HEK293T (cell line): ENCODE results near the gene PARP8.

ENCODE experiments used
- CTCF ChIA-PET: fragments of 350-600 bp; formaldehyde crosslinking; extraction: SDS; loops from one replicate; lab custom pipeline; 2021; ENCODE audit warnings: antibody characterized with exemption, inconsistent platforms; lab: Yijun Ruan, JAX
- POLR2A ChIA-PET: fragments of 350-600 bp; formaldehyde crosslinking; extraction: SDS; loops from one replicate; lab custom pipeline; 2020; ENCODE audit warnings: antibody characterized with exemption, inconsistent platforms; lab: Yijun Ruan, JAX
- DNase-seq: peaks from one replicate; pipeline ENCODE4 v3.0.0; 2012; ENCODE audit warnings: mixed read lengths; ENCODE audit errors: extremely low spot score
- ARNT ChIP-seq: fragments of 450-650 bp; IDR thresholded peaks from 2 replicates; pipeline ENCODE4 v1.6.1; 2017; ENCODE audit warnings: mild to moderate bottlenecking
- BHLHE40 ChIP-seq: fragments of 450-650 bp; IDR thresholded peaks from 2 replicates; pipeline ENCODE4 v1.6.1; 2016; ENCODE audit warnings: mild to moderate bottlenecking, moderate library complexity, borderline replicate concordance
- CTBP1 ChIP-seq: fragments of 450-650 bp; IDR thresholded peaks from 2 replicates; pipeline ENCODE4 v1.6.1; 2016; ENCODE audit warnings: borderline replicate concordance
- ELF4 ChIP-seq: fragments of 450-650 bp; IDR thresholded peaks from 2 replicates; pipeline ENCODE4 v1.6.1; 2017; ENCODE audit warnings: antibody characterized with exemption
- FOXA1 ChIP-seq: fragments of 450-650 bp; IDR thresholded peaks from 2 replicates; pipeline ENCODE4 v1.6.1; 2016; ENCODE audit warnings: mild to moderate bottlenecking
- FOXK2 ChIP-seq: fragments of 450-650 bp; IDR thresholded peaks from 2 replicates; pipeline ENCODE4 v1.6.1; 2016; ENCODE audit warnings: mild to moderate bottlenecking
- FOXM1 ChIP-seq: fragments of 450-650 bp; IDR thresholded peaks from 2 replicates; pipeline ENCODE4 v1.6.1; 2017; ENCODE audit warnings: mild to moderate bottlenecking, borderline replicate concordance
- HDGF ChIP-seq: fragments of 450-650 bp; IDR thresholded peaks from 2 replicates; pipeline ENCODE4 v1.6.1; 2017; ENCODE audit warnings: antibody characterized with exemption, borderline replicate concordance
- L3MBTL2 ChIP-seq: fragments of 450-650 bp; conservative IDR thresholded peaks from 2 replicates; pipeline ENCODE4 v1.6.1; 2016; ENCODE audit warnings: mild to moderate bottlenecking
- LEF1 ChIP-seq: fragments of 450-650 bp; IDR thresholded peaks from 2 replicates; pipeline ENCODE4 v1.6.1; 2017; ENCODE audit warnings: mild to moderate bottlenecking, borderline replicate concordance
- NFRKB ChIP-seq: fragments of 450-650 bp; IDR thresholded peaks from 2 replicates; pipeline ENCODE4 v1.6.1; 2016; ENCODE audit warnings: mild to moderate bottlenecking, moderate library complexity
- SP1 ChIP-seq: fragments of 450-650 bp; IDR thresholded peaks from 2 replicates; pipeline ENCODE4 v1.6.1; 2017
- SUZ12 ChIP-seq: fragments of 450-650 bp; IDR thresholded peaks from 2 replicates; pipeline ENCODE4 v1.6.1; 2016; ENCODE audit warnings: mild to moderate bottlenecking
- TARDBP ChIP-seq: fragments of 450-650 bp; IDR thresholded peaks from 2 replicates; pipeline ENCODE4 v1.6.1; 2016
- ZNF384 ChIP-seq: fragments of 450-650 bp; IDR thresholded peaks from 2 replicates; pipeline ENCODE4 v1.6.1; 2016
- TF ChIP-seq, protein P1 (sequence below): fragments of 450-650 bp; IDR thresholded peaks from 2 replicates; pipeline ENCODE4 v1.6.1; 2016

Gene PARP8

DNA sequence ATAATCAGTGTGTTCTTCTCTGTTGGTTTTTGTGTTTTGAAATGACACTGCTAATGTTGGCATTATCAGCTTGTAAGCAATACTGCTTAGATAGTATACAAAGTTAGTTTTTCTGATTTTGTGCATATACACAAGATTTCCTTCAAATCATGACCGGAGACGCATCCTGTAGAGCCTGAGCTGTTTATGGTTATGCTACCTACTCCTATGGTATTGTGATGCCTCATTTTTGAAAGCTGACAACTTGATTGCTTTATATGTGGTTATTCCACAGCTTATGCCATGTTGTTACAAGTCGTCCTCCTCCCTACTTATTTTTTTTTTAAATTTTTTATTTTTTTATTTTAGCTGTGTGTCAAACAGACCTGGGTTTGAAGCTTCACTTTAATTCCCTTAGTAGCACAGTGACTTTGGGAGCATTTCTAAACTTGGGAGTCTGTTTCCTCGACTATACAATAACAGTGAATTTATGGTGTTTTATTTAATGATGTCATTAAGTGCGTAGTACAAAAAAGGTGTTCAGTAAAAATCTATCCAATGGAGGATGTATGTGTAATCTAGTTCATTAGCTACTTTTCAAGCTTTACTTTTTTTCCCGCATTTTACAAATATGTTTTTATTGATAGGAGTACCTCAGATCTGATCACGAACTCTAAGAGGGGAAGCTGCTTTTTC, 59.5 kb downstream of the PARP8 start:
- ChIA-PET CTCF (no interaction called here), POLR2A (no interaction called here)
- TF ChIP-seq L3MBTL2 (no peak), FOXM1 (no peak), LEF1 (no peak), ARNT (no peak), FOXA1 (no peak), HDGF (no peak), FOXK2 (no peak), ELF4 (no peak), CTBP1 (no peak), SUZ12 (no peak), TARDBP (no peak), SP1 (no peak), BHLHE40 (no peak), ZNF384 (no peak), NFRKB (no peak)
- TF ChIP-seq, protein P1, sequence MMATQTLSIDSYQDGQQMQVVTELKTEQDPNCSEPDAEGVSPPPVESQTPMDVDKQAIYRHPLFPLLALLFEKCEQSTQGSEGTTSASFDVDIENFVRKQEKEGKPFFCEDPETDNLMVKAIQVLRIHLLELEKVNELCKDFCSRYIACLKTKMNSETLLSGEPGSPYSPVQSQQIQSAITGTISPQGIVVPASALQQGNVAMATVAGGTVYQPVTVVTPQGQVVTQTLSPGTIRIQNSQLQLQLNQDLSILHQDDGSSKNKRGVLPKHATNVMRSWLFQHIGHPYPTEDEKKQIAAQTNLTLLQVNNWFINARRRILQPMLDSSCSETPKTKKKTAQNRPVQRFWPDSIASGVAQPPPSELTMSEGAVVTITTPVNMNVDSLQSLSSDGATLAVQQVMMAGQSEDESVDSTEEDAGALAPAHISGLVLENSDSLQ = no peak
- no peak for DNase-seq

DNA sequence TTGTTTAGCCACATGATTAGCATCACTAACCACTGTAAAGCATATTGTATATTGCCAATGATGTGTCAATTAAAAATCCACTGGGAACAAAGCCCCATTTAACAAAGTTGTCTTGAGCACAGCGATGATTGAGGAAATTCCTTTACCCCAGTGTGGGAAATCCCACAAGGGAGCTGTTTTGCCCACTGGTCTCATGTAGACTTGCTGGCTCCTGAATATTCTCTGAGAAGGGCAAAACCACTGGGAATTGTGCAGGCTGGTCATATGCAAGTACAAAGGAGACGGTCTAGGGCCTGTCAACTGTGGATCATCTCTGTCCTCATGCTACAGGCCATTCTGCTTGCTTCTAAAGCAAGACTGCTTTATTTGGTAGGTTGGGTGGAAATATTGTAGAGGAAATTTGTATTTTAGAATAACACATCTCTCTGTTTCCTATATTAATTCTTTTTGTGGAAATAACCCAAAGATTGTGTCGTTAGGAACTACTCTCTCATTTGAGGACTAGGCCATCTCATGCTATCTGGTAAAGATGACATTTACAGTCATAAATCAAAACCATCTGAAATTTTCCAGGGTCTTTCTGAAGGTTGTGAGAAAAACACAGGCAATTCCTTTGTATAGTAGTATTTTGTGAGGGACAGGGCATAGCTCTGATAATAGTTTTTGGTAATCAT, 60.2 kb downstream of the PARP8 start:
- POLR2A ChIA-PET = no interaction called here
- TF ChIP-seq FOXK2 (no peak), NFRKB (no peak), SUZ12 (no peak)

DNA sequence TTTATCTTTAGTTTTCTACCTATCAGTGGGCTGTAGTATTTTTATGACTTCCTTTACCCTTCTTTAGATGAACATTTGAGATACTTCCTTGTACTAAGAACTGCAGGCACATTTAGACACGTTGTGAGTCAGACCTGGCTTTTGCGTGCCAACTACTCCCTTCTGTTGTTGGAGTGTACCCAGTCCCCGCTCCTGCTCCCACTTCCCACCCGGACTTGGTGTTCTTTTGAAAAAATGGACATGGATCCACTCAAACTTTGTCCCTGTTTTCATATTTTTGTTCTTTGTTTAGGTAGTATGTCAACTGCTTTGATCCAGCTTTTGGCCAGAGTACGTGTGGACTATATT, 60.7 kb downstream of the PARP8 start:
- TF ChIP-seq ZNF384 (no peak), FOXK2 (no peak), CTBP1 (no peak), SP1 (no peak), HDGF (no peak), NFRKB (no peak), L3MBTL2 (no peak), ARNT (no peak), BHLHE40 (no peak), TARDBP (no peak), LEF1 (no peak), FOXM1 (no peak)
- TF ChIP-seq, protein P1 = no peak
- no peak for DNase-seq
- POLR2A ChIA-PET = no interaction called here
- CTCF ChIA-PET = no interaction called here

More for the DNA sequence above, 60.2 kb downstream of the PARP8 start:
- CTCF ChIA-PET = no interaction called here
- DNase-seq = no peak

DNA sequence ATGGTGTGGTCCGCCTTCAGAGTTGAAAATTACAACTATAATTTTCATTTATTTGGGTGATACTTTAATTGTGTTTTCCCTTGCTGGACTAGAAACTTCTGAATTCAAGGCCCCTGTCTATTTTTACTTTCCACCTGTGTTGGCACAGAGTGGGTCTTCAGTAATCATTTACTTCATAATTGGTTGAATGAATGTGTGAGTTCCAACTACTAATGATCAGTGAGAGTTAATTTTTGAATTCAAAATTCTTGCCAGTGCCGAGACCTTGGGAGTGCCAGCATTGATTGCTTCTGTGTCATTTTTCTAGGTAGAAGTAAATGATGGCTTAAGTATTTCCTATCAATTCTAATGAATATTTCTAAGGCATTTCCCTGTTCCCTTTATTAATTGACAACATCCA, 61.4 kb downstream of the PARP8 start:
- POLR2A ChIA-PET = no interaction called here
- TF ChIP-seq TARDBP (no peak), SUZ12 (no peak), BHLHE40 (no peak)
- no peak for DNase-seq
- CTCF ChIA-PET = no interaction called here

DNA sequence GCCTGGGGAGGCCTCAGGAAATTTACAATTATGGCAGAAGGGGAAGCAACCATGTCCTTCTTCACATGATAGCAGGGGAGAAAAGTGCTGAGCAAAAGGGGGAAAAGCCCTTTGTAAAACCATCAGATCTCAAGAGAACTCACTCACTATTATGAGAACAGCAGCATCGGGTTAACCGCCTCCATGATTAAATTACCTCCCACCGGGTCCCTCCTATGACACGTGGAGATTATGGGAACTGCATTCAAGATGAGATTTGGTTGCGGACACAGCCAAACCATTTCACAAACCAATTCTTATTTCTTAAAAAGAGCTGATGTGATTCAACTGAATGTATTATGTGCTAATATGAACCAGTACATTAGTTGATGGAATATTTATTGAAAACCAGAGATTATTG, 63.9 kb downstream of the PARP8 start:
- no peak for DNase-seq
- POLR2A ChIA-PET = no interaction called here
- no peak for TF ChIP-seq ARNT
- no peak for TF ChIP-seq L3MBTL2
- TF ChIP-seq ZNF384 = no peak
- TF ChIP-seq, protein P1 = no peak
- TF ChIP-seq SUZ12 = no peak
- no peak for TF ChIP-seq ELF4
- TF ChIP-seq SP1 = no peak
- TF ChIP-seq LEF1 = no peak
- no peak for TF ChIP-seq FOXM1
- no peak for TF ChIP-seq FOXA1
- TF ChIP-seq CTBP1 = no peak
- no peak for TF ChIP-seq BHLHE40
- TF ChIP-seq HDGF = no peak
- TF ChIP-seq NFRKB = no peak
- no peak for TF ChIP-seq TARDBP
- TF ChIP-seq FOXK2 = no peak
- CTCF ChIA-PET = interaction anchor here (0.8 kb wide), 1 partner anchor 65 kb away, joined by 3 read pairs; no protein-coding TSS in a partner anchor

DNA sequence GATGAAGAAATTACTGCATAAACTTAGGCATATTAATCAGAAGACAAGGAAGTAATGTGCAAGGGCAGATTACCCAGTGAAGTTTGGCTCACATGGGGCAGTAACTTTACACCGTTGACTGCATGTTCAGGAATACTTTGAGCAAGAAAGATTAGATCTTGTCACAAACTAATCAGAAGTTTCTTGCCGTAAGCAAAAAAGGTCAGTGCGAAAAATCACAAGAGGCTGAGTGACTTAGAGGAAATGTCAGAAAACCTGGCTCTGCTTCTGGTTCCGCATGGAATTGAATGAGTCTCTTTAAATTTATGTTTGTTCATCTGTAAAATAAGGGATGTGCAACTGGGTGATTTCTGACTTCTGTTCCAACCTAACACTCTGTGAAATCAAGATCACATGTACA, 64.4 kb downstream of the PARP8 start:
- TF ChIP-seq LEF1 = no peak
- no peak for TF ChIP-seq CTBP1
- TF ChIP-seq ZNF384 = no peak
- no peak for TF ChIP-seq L3MBTL2
- TF ChIP-seq FOXK2 = no peak
- TF ChIP-seq, protein P1 = no peak
- no peak for TF ChIP-seq NFRKB
- no peak for TF ChIP-seq SUZ12
- no peak for TF ChIP-seq ELF4
- no peak for TF ChIP-seq HDGF
- TF ChIP-seq FOXM1 = no peak
- no peak for TF ChIP-seq TARDBP
- no peak for DNase-seq
- POLR2A ChIA-PET = no interaction called here
- CTCF ChIA-PET = no interaction called here
